MM.1S (cell line): ENCODE data around the gene CREBBP.

Source experiments
- EZH2 ChIP-seq: fragments of 300-600 bp; sonication (generic); optimal IDR thresholded peaks from 2 replicates; pipeline ENCODE3; 2017; ENCODE audit warnings: low read depth, mild to moderate bottlenecking, antibody characterized with exemption, low read length, mixed read lengths
- EZH2phosphoT487 ChIP-seq: fragments of 300-600 bp; sonication (generic); IDR thresholded peaks from 2 replicates; pipeline ENCODE4 v1.6.1; 2018; ENCODE audit warnings: antibody characterized with exemption, low read length
- TF ChIP-seq, protein P1 (sequence below): fragments of 300-600 bp; sonication (generic); IDR thresholded peaks from 2 replicates; pipeline ENCODE4 v1.5.1; 2016; ENCODE audit warnings: antibody characterized with exemption, low read length, mixed read lengths

DNA sequence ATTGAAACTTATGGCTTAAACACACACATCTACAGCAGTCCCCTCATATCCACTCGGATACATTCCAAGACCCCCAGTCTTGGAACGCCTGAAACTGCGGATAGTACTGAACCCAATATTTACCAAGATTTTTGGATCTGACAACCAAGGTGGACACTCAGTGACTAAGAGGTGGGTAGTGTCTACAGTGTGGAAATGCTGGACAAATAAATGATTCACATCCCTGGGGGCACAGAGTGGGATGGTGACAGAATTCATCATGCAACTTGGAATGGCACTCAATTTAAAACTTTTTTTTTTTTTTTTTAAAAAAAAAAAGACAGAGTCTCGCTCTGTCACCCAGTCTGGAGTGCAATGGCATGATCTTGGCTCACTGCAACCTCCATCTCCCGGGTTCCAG, 109.0 kb downstream of the CREBBP start:
- TF ChIP-seq, protein P1, sequence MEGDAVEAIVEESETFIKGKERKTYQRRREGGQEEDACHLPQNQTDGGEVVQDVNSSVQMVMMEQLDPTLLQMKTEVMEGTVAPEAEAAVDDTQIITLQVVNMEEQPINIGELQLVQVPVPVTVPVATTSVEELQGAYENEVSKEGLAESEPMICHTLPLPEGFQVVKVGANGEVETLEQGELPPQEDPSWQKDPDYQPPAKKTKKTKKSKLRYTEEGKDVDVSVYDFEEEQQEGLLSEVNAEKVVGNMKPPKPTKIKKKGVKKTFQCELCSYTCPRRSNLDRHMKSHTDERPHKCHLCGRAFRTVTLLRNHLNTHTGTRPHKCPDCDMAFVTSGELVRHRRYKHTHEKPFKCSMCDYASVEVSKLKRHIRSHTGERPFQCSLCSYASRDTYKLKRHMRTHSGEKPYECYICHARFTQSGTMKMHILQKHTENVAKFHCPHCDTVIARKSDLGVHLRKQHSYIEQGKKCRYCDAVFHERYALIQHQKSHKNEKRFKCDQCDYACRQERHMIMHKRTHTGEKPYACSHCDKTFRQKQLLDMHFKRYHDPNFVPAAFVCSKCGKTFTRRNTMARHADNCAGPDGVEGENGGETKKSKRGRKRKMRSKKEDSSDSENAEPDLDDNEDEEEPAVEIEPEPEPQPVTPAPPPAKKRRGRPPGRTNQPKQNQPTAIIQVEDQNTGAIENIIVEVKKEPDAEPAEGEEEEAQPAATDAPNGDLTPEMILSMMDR = no peak
- TF ChIP-seq EZH2 (no peak), EZH2phosphoT487 (no peak)
